ENCODE results near the gene NEK6.

NEK6 gene

DNA sequence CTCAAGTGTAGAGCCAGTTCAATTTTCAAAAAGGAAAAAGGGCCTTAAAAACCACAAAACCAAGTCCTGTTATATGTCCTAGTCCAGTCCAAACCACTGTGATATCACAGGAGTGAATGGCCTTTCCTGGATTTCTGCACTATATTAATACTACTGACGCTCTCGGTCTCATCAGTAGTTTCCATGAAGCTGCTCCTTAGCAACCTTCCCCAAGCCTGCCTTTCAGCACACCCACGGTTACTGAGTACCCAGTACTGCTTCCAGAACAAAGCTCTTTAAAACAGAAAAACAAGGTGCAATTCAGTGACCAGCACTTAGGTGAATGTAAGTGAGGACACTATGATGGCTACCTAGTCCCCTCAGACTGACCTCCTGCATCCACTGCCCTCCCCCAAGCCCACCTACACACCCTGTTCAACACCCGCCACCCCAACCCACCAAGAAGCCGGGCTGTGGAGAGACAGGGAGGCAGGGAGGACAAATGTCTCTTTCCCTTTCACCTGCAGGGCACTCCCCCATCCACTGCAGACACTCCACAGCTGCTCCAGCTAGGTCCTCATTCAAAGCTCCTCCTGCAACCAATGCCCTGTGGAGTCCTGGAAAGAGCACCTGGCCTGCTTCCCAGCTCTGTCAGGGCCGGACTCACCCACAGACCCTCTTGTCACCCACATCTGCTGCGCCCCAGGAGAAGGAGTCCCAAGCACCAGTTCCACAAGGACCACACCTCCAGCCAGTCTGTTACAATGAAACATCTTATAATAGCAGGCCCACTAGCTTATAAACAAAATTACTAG, 131.6 kb downstream of the NEK6 start:
- no peak for DNase-seq (ENCODE audit: low read depth)
- H3K4me3 ChIP-seq (ENCODE audit: low read length) = no peak overlapping the region
- no peak for TF ChIP-seq CTCF (conservative IDR thresholded peaks at IDR 0.05; ENCODE audit: low read depth, low read length)

- no peak overlapping the region for H3K4me3 ChIP-seq (ENCODE audit: low read length)
- no peak for DNase-seq (ENCODE audit: low read depth)
- TF ChIP-seq CTCF (conservative IDR thresholded peaks at IDR 0.05; ENCODE audit: low read depth, low read length) = no peak
These were observed 133.3 kb downstream of the NEK6 start for GRCh38 chr9:124390794-124391658.

GRCh38 chr9:124392254-124392870, 134.6 kb downstream of the NEK6 start:
- no peak for DNase-seq (ENCODE audit: low read depth)
- TF ChIP-seq CTCF (conservative IDR thresholded peaks at IDR 0.05; ENCODE audit: low read depth, low read length) = no peak
- no peak overlapping the region for H3K4me3 ChIP-seq (ENCODE audit: low read length)

DNA sequence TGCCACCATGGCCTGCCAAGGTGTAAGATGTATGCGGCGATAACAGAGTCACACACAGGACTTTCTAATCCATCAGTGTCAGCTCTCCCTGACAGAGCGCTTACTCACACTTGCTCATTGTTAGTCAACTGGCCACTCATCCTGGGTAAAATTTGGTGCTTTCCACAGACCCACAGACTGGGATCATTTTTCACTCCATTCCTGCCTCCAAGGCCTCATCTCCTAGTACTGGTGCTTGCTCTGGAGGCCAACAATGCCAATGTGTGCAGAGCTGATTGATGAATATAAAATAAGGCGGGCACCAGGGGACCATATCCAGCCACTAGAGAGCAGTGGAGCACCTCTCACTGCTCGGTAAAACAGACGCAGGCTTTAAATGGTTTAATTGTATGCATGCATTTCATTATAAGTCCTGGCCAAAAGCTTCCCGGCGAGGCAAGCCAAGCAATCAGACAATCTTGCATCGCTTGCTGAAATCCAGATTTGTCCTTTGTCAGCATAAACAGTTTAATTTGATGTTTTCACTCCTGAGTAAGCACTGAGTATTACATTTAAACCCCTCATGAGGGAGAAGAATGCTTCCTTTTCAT, 135.2 kb downstream of the NEK6 start:
- DNase-seq (ENCODE audit: low read depth) = peak; percentile 46
- no peak overlapping the region for H3K4me3 ChIP-seq (ENCODE audit: low read length)
- TF ChIP-seq CTCF (conservative IDR thresholded peaks at IDR 0.05; ENCODE audit: low read depth, low read length) = peak; percentile 71

DNA sequence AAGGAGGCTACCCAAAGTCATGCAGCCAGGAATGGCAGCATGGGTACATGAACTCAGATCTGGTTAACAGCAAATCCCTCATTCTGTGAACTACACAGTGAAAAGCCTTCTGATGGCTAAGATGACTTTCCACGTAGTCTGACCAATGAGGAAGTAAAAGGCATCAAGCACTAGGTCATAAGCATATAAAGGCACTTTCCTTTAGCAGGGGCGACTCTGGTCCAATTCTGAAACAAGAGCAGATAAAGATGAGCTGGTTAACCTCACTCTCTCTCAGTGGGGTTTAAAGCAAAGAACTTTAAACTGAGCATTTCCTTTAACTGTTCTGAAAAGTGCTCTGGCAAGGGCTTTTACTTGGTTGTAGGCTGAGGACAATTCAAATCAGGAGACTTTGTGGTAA, 136.4 kb downstream of the NEK6 start:
- H3K4me3 ChIP-seq (ENCODE audit: low read length) = no peak overlapping the region
- no peak for TF ChIP-seq CTCF (conservative IDR thresholded peaks at IDR 0.05; ENCODE audit: low read depth, low read length)

DNA sequence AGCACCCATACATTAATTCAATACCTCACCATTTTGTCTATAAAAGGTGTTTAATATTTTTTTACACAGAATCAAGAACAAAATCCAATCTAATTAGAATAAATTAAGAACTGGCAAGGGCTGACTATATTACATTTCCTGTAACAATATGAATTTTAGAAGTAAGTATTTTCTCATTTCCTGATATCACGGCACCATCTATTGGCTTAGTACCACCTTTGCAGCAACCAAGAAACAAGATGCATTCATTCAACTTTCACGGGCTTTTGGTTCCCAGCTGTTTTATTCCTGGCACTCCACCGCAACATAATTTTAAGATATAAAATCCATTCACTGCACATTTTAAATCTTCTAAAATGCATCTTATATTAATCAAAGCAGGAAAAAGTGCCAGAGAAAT, 136.8 kb downstream of the NEK6 start:
- TF ChIP-seq CTCF (conservative IDR thresholded peaks at IDR 0.05; ENCODE audit: low read depth, low read length) = no peak
- no peak overlapping the region for H3K4me3 ChIP-seq (ENCODE audit: low read length)
- DNase-seq (ENCODE audit: low read depth) = no peak

More for the DNA sequence above, 136.4 kb downstream of the NEK6 start:
- no peak for DNase-seq (ENCODE audit: low read depth)

Data from retinal pigment epithelial cell (primary cell).